ENCODE measurements around the gene OPRL1. TPM values are rescaled to one million over a fixed set of nuclear protein-coding genes. Genes with fewer than 3 reads are reported as not detected.
"Not testable (repeated sequence)": the region's sequence is repeated elsewhere in the genome, so short reads cannot be mapped to it uniquely, and the experiment has no call there.

The OPRL1 gene
- total and polyA plus RNA-seq, 4 donors: 5.2 to 26.3 (median 18.6) TPM

DNA sequence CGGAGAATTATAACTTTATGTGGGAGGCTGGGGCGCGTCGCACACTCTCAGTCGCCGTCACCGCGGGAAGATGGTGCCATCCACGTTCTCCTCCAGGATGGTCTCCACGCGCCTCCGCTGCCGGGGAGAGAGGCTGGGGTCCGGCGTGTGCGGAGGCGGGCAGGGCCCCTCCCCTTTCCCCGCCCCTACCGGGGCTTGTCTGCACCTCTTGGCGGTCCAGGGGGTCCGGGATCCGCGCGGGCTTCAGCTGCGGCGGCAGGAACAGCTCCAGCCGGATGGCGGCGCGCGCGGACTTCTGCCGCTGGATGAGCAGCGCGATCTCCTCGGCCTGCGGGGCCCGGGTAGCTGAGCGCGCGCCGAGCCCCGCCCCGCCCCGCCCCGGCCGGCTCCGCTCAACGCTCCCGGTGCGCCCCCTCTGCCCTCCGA is 3.5 kb downstream of the OPRL1 start:
- peak in 2 of 6 donors; percentile 91 for DNase-seq (ENCODE audit: low read depth in 4 of 6, low spot score in 6 of 6)
- peaks cover 12% of the 10 kb centered on the region for H3K27me3 ChIP-seq (ENCODE audit: control insufficient read depth, insufficient read depth, low read length)
- H3K27ac ChIP-seq (ENCODE audit: low read depth, low read length): no peak overlapping the region
- peaks cover 58% of the 10 kb centered on the region for H3K4me1 ChIP-seq (ENCODE audit: control insufficient read depth, insufficient read depth, low read length)
- no peaks in the 10 kb centered on the region for H3K9me3 ChIP-seq (ENCODE audit: control insufficient read depth, insufficient read depth, low read length)
- H3K4me3 ChIP-seq (ENCODE audit: low read depth, low read length): no peak overlapping the region
- 1% methylated on average over 52 of the region's 52 CpGs for WGBS (ENCODE audit: insufficient coverage)
- H3K36me3 ChIP-seq (ENCODE audit: control insufficient read depth, insufficient read depth, low read length): no peaks in the 10 kb centered on the region

DNA sequence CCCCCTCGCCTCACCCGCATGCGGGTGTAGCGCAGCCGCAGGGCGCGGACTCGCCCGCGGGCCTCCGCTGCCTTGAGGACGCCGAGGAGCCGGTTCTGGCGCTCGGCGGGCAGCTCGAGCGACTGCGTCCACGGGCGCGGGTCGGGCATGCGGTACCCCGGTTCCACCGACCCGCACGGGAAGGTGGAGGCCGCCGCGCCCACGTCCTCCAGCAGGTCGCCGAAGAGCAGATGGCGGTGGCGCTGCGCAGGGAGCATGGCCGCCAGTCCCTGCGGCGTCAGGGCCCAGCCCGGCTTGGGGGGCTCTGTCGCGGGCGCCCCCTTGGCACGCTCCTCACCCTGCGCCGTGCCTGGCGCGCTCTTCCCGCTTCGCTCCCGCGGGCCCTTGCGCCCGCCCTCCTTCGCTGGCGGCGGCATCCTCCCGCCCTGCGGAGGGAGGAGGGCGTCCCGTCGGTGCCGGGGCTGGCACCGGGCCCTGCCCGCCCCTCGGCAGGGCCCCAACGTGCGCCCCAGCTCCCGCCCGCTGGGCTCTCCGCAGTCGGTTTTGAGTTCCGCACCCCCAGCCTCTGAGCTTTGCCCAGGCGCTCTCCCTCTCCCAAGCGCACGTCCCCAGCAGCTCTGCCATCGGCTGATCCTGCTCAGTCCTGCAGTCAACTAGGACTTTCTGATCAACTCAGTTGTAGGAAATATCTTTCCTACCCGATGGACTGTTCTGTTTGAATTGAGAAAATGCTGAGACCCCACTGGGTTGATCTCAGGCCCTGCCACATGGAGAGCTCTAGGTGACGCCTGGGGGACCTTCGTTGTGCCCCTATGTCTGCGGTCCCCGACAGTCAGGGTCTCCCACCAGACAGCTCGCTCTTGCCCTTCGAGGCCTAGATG is 4.2 kb downstream of the OPRL1 start, which contains the start of gene LKAAEAR1:
Gene LKAAEAR1 (minus strand): TSS at position 595 of the 881 bp plus-strand sequence. CDS start 179 bp downstream, at position 416.
- DNase-seq (ENCODE audit: low read depth in 4 of 6, low spot score in 6 of 6): peak in 2 of 6 donors; percentile 58 to 66
- Histone ChIP-seq H3K4me1 (ENCODE audit: control insufficient read depth, insufficient read depth, low read length) (peaks cover 58% of the 10 kb centered on the region), H3K9me3 (ENCODE audit: control insufficient read depth, insufficient read depth, low read length) (no peaks in the 10 kb centered on the region), H3K36me3 (ENCODE audit: control insufficient read depth, insufficient read depth, low read length) (no peaks in the 10 kb centered on the region), H3K4me3 (ENCODE audit: low read depth, low read length) (no peak within 1 kb of the TSS), H3K27me3 (ENCODE audit: control insufficient read depth, insufficient read depth, low read length) (peaks cover 12% of the 10 kb centered on the region), H3K27ac (ENCODE audit: low read depth, low read length) (no peak within 1 kb of the TSS)
- WGBS (ENCODE audit: insufficient coverage): under 1% methylated on average over 80 of the region's 86 CpGs

DNA sequence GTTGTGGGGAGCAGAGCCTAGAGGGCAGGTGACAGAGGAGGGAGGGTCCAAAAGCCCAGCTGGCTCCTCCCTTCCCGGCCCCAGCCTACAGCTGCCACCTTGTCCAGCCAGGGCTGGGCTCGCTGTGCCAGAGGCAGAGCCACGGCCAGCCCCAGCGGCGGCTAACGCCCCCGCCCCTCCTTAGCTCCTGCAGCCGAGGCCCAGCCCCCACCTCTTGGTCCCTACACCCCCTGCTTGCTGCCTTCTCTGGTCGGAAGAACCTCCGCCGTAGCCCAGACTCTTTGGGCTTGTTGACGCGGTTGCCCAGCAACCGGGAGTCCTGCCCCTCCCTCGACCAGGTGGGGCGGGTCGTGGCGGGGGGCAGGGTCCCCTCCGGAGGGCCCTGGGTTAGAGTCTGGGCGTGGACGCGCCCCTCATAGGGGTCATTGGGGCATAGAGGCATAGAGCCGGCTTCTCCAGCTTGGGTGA is 4.8 kb downstream of the OPRL1 start:
- H3K27me3 ChIP-seq (ENCODE audit: control insufficient read depth, insufficient read depth, low read length): peaks cover 12% of the 10 kb centered on the region
- 4% methylated on average over 23 of the region's 23 CpGs for WGBS (ENCODE audit: insufficient coverage)
- no peaks in the 10 kb centered on the region for H3K36me3 ChIP-seq (ENCODE audit: control insufficient read depth, insufficient read depth, low read length)
- DNase-seq (ENCODE audit: low read depth in 4 of 6, low spot score in 6 of 6): no peak
- peaks cover 60% of the 10 kb centered on the region for H3K4me1 ChIP-seq (ENCODE audit: control insufficient read depth, insufficient read depth, low read length)
- no peak overlapping the region for H3K27ac ChIP-seq (ENCODE audit: low read depth, low read length)
- no peaks in the 10 kb centered on the region for H3K9me3 ChIP-seq (ENCODE audit: control insufficient read depth, insufficient read depth, low read length)
- no peak overlapping the region for H3K4me3 ChIP-seq (ENCODE audit: low read depth, low read length)

DNA sequence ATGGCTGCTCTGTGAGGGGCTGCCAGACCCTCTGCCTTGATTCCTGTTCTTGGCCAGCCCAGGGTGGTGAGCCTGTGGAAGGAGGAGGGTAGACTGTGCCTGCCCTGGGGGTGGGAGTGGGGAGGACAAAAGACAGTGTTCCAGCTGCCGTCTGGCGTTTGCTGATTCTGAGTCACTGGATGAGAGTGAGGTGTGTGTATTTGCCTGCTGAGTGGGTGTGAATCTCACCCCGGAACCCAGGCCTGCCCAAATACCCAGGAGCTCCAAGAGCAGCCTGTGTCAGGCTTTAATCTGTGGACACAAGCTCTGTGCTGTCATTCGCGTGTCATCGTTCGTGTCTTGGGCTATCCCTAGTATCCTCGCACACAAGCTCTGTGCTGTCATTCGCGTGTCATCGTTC is 6.9 kb downstream of the OPRL1 start:
- no peak for DNase-seq (ENCODE audit: low read depth in 4 of 6, low spot score in 6 of 6)
- peaks cover 12% of the 10 kb centered on the region for H3K27me3 ChIP-seq (ENCODE audit: control insufficient read depth, insufficient read depth, low read length)
- peaks cover 59% of the 10 kb centered on the region for H3K4me1 ChIP-seq (ENCODE audit: control insufficient read depth, insufficient read depth, low read length)
- H3K36me3 ChIP-seq (ENCODE audit: control insufficient read depth, insufficient read depth, low read length): no peaks in the 10 kb centered on the region
- H3K27ac ChIP-seq (ENCODE audit: low read depth, low read length): no peak overlapping the region
- WGBS (ENCODE audit: insufficient coverage): 78% methylated on average over 3 of the region's 11 CpGs
- no peak overlapping the region for H3K4me3 ChIP-seq (ENCODE audit: low read depth, low read length)
- H3K9me3 ChIP-seq (ENCODE audit: control insufficient read depth, insufficient read depth, low read length): no peaks in the 10 kb centered on the region

DNA sequence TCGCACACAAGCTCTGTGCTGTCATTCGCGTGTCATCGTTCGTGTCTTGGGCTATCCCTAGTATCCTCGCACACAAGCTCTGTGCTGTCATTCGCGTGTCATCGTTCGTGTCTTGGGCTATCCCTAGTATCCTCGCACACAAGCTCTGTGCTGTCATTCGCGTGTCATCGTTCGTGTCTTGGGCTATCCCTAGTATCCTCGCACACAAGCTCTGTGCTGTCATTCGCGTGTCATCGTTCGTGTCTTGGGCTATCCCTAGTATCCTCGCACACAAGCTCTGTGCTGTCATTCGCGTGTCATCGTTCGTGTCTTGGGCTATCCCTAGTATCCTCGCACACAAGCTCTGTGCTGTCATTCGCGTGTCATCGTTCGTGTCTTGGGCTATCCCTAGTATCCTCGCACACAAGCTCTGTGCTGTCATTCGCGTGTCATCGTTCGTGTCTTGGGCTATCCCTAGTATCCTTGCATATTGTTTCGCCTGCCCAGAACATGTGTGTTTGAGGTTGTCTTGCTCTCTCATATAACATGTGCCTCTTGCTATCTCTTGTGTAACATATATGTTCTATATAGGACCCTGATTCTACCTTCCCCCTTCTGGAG is 7.4 kb downstream of the OPRL1 start:
- not testable (repeated sequence) for H3K4me3 ChIP-seq (ENCODE audit: low read depth, low read length); H3K27ac ChIP-seq (ENCODE audit: low read depth, low read length); H3K36me3 ChIP-seq (ENCODE audit: control insufficient read depth, insufficient read depth, low read length); H3K9me3 ChIP-seq (ENCODE audit: control insufficient read depth, insufficient read depth, low read length); DNase-seq (ENCODE audit: low read depth in 4 of 6, low spot score in 6 of 6)
- H3K27me3 ChIP-seq (ENCODE audit: control insufficient read depth, insufficient read depth, low read length): peaks cover 12% of the 10 kb centered on the region
- WGBS (ENCODE audit: insufficient coverage): no CpG with 5 or more reads among the region's 36 CpGs
- H3K4me1 ChIP-seq (ENCODE audit: control insufficient read depth, insufficient read depth, low read length): peaks cover 57% of the 10 kb centered on the region

DNA sequence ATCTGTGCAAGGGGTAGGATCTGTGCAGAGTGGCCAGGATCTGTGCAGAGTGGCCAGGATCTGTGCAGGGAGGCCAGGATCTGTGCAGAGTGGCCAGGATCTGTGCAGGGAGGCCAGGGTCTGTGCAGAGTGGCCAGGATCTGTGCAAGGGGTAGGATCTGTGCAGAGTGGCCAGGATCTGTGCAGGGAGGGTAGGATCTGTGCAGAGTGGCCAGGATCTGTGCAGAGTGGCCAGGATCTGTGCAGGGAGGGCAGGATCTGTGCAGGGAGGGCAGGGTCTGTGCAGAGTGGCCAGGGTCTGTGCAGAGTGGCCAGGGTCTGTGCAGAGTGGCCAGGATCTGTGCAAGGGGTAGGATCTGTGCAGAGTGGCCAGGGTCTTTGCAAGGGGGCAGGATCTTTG is 8.7 kb downstream of the OPRL1 start:
- not testable (repeated sequence) for DNase-seq (ENCODE audit: low read depth in 4 of 6, low spot score in 6 of 6); H3K36me3 ChIP-seq (ENCODE audit: control insufficient read depth, insufficient read depth, low read length); H3K27ac ChIP-seq (ENCODE audit: low read depth, low read length); H3K4me3 ChIP-seq (ENCODE audit: low read depth, low read length); H3K27me3 ChIP-seq (ENCODE audit: control insufficient read depth, insufficient read depth, low read length); H3K9me3 ChIP-seq (ENCODE audit: control insufficient read depth, insufficient read depth, low read length)
- H3K4me1 ChIP-seq (ENCODE audit: control insufficient read depth, insufficient read depth, low read length): peaks cover 45% of the 10 kb centered on the region

DNA sequence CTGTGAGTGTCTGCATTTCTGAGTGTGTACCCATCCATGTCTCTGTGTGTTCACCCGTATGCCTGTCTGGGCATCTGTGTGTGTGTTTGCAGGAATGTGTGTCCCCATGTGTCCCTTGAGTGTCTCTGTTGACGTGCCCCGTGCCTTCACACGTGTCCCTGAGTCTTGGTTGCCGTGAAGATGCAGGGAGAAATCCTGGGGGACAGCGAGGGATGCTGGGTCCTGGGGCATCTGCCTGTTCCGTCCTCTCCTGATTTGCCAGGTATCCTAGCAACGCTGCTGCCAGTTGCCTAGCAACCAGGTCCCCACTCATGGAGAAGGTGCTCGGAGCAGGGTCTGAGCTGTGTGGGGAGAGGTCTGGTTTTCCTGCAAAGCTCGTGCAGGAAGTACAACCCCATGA is 10.3 kb downstream of the OPRL1 start:
- peak in 4 of 6 donors; percentile 69 to 99 (median 82) for DNase-seq (ENCODE audit: low read depth in 4 of 6, low spot score in 6 of 6)
- no peak overlapping the region for H3K4me3 ChIP-seq (ENCODE audit: low read depth, low read length)

DNA sequence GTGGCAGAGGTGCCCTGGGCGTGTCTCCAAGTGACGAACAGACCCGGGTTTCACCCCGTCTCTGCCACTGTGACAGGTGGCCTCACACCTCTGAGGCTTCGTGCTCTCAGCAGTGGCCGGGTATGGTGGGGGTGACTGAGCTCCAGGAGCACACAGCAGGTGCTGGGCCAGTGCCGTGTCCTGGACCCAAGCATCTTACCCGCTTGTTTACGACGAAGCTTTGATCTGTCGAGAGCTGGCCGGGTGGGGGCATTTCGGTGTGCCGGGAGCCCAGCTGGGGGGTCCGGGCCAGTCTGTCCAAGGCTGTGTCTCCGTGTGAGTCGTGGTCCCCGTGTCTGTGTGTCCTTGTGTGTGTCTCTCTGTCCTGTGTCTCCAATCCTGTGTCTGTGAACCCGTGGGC is 11.5 kb downstream of the OPRL1 start:
- Histone ChIP-seq H3K27ac (ENCODE audit: low read depth, low read length) (no peak overlapping the region), H3K4me3 (ENCODE audit: low read depth, low read length) (peak overlapping the region; percentile 32), H3K9me3 (ENCODE audit: control insufficient read depth, insufficient read depth, low read length) (no peaks in the 10 kb centered on the region), H3K4me1 (ENCODE audit: control insufficient read depth, insufficient read depth, low read length) (peaks cover 34% of the 10 kb centered on the region), H3K27me3 (ENCODE audit: control insufficient read depth, insufficient read depth, low read length) (no peaks in the 10 kb centered on the region), H3K36me3 (ENCODE audit: control insufficient read depth, insufficient read depth, low read length) (peaks cover 5% of the 10 kb centered on the region)
- DNase-seq (ENCODE audit: low read depth in 4 of 6, low spot score in 6 of 6): no peak
- 53% methylated on average over 19 of the region's 19 CpGs for WGBS (ENCODE audit: insufficient coverage)

More for the DNA sequence above, 10.3 kb downstream of the OPRL1 start:
- WGBS (ENCODE audit: insufficient coverage): 21% methylated on average over 10 of the region's 10 CpGs
- Histone ChIP-seq H3K27ac (ENCODE audit: low read depth, low read length) (no peak overlapping the region), H3K4me1 (ENCODE audit: control insufficient read depth, insufficient read depth, low read length) (peaks cover 35% of the 10 kb centered on the region), H3K27me3 (ENCODE audit: control insufficient read depth, insufficient read depth, low read length) (no peaks in the 10 kb centered on the region), H3K36me3 (ENCODE audit: control insufficient read depth, insufficient read depth, low read length) (no peaks in the 10 kb centered on the region), H3K9me3 (ENCODE audit: control insufficient read depth, insufficient read depth, low read length) (no peaks in the 10 kb centered on the region)

DNA sequence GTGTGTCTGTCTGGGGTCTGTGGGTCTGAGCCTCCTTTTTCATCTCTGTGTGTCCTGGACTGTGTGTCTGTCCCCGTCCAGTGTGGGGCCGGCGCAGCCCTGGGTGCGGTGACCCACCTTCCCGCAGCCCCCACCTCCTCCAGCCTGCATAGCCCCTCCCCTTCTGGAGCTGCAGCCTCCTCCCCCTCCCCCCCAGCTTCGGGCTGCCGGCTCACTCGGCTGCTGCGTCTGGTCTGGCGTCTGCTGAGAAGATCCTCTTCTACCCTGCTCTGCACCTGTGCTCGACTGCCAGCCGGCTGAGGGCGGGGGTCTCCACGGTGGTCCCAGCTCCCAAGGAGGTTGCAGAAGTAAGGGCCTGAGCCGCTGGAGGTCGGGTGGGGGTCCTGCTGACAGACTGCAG is 11.9 kb downstream of the OPRL1 start:
- no peaks in the 10 kb centered on the region for H3K27me3 ChIP-seq (ENCODE audit: control insufficient read depth, insufficient read depth, low read length)
- H3K4me3 ChIP-seq (ENCODE audit: low read depth, low read length): peak overlapping the region; percentile 32
- peaks cover 34% of the 10 kb centered on the region for H3K4me1 ChIP-seq (ENCODE audit: control insufficient read depth, insufficient read depth, low read length)
- no peaks in the 10 kb centered on the region for H3K9me3 ChIP-seq (ENCODE audit: control insufficient read depth, insufficient read depth, low read length)
- H3K36me3 ChIP-seq (ENCODE audit: control insufficient read depth, insufficient read depth, low read length): peaks cover 8% of the 10 kb centered on the region
- 4% methylated on average over 16 of the region's 16 CpGs for WGBS (ENCODE audit: insufficient coverage)
- DNase-seq (ENCODE audit: low read depth in 4 of 6, low spot score in 6 of 6): peak in 2 of 6 donors; percentile 67 to 91
- no peak overlapping the region for H3K27ac ChIP-seq (ENCODE audit: low read depth, low read length)
